GM19025 (cell line): ENCODE measurements around the gene VSIG1.

Source experiments
- ATAC-seq: cut with Tn5 transposase; IDR thresholded peaks from one replicate; pipeline ENCODE4 v1.9.1; 2021; ENCODE audit warnings: mild to moderate bottlenecking, low read depth, moderate library complexity; ENCODE audit not compliant: unreplicated experiment

Gene VSIG1

DNA sequence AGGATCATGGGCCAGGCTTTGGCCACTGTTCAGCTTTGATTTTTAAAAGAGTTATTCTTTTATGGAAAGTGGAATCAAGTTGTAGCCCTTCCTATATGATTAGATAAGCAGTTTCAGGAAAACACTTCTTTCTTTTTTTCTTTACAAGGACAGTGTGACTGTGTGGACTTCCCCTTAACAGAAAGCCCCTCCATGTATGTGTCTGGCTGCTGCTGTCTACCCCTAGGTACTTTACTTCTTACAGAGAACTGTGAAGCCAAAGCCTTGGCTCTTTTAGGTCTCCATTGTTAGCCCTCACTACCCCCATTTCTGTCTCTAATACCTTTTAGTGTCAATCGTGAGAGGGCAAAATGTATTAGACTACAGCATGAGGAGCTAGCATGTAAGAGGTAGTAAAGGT, 19.1 kb downstream of the VSIG1 start:
- ATAC-seq, result no peak

- ATAC-seq, result no peak
These were observed 19.7 kb downstream of the VSIG1 start for GRCh38 chrX:108064613-108065012.

DNA sequence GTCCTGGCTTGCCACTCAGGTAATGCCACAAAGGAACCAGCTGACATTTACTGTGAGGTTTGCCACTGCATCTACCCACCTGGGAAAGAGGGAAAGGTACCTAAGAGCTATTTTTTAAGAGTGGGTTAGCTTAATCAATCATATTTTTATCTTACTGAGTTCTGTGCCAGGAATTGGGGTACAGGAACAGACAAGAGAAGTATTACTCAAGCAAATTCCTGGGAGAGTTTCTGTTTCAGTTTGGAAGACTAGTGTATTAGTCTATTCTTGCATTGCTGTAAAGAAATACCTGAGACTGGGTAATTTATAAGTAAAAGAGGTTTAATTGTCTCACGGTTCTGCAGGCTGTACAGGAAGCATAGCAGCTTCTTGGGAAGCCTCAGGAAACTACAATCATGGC, 23.3 kb downstream of the VSIG1 start:
- no peak for ATAC-seq

- ATAC-seq, result no peak
These were observed 26.0 kb downstream of the VSIG1 start for GRCh38 chrX:108070891-108071290.

DNA sequence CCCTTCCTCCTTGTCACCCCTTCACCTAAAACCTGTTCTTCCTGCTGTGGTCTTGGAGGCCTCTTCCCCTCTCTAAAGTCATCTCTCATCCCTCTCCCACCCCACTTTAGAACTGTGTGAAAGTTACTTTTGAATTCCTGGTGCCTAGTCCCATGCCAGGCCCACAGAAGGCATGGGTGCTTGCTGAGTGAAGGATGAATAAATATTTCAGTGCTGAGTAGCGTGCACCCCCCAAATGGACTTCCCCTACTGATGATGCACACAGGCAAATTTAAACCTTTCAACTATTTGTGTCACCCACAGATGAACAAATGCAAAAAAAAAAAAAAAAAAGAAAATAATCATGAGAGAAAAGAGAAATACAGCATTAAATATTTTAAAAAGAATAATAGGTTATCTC, 26.7 kb downstream of the VSIG1 start:
- no peak for ATAC-seq

DNA sequence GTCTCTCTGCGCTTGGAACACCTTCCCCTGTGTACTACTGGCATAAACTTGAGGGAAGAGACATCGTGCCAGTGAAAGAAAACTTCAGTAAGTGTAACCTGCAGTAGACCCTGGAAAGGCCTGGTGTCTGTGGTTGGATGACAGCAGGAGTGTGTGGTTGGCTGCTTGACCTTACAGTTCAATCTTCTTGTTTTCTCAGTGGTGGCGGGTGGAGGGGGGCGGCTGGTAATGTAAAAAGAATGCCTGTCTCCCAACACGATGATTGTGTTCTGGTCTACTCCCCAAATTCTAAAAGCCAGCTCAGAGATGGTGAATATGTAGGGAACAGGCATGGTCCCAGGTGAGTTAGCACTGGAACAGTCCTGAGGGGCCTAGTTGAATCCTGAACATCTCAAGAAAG, 27.9 kb downstream of the VSIG1 start:
- no peak for ATAC-seq

DNA sequence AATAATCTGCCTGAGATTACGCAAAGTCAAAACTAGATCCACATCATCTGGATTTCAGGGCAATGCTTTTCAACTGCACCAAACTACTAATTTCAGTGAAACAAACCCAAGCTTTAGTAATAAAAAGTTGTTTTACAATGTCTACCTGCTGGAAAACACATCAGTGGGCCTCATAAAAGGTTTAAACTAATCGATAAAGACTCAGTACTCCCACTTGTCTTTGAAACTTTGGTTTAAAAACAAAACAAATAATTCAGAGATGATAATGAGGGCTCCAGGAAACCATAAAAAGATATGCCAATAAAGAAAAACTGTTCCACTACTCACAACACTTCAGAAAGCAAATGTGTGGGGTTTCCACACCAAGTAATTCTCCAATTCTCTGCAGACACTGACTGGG, 36.2 kb downstream of the VSIG1 start:
- ATAC-seq, result no peak

GRCh38 chrX:108087792-108088191, 42.9 kb downstream of the VSIG1 start:
- no peak for ATAC-seq

DNA sequence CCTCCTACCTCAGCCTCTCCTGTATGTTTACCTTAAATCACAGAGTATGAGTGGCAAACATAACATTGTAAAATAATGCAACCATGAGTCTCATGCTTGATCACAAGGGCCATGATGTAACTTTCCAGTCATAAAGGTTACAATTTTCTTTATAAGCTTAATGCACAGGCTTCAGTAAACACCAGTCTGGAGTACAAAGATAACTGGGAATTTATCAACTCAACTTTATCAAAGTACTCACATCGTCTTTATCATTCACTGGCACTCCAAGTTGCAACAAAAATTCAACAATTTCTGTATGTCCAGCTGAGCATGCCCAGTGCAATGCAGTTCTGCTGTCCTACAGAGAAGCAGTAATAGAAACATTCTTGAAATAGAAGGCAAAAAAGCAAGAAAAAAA, 43.6 kb downstream of the VSIG1 start:
- ATAC-seq, result no peak

- ATAC-seq, result no peak
These were observed 45.8 kb downstream of the VSIG1 start for GRCh38 chrX:108090491-108091263.

GRCh38 chrX:108091264-108091877, 46.5 kb downstream of the VSIG1 start, which contains the start of the genes ATG4A and PSMD10:
ATG4A (plus strand) TSS chrX:108091778; CDS start chrX:108091827, 49 bp downstream.
PSMD10 (minus strand) TSS chrX:108091542; CDS start chrX:108091520, 22 bp downstream.
- ATAC-seq, result peak; percentile 96

DNA sequence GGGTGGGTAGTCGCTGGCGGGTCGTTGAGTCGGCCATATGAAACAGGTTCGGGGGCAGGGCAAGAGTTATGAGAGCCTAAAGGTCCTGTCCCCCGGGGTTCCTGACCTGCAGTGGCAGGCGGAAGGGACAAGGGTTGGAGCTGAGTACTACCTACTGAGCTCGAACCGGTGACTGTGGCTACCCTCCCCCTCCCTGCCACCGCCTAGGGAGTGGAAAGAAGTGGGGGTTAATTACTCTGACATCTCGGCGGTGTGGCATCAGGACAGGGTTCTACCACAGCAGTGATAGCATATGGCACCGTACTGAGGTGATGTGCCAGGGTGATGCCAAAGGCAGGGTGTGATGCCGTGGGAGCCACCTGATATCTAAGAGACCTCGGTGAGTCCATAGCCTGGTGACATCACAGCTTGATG, 47.0 kb downstream of the VSIG1 start:
- peak; percentile 28 for ATAC-seq

GRCh38 chrX:108097380-108097779, 52.5 kb downstream of the VSIG1 start:
- ATAC-seq, result no peak

GRCh38 chrX:108105473-108105872, 60.6 kb downstream of the VSIG1 start:
- ATAC-seq, result no peak

DNA sequence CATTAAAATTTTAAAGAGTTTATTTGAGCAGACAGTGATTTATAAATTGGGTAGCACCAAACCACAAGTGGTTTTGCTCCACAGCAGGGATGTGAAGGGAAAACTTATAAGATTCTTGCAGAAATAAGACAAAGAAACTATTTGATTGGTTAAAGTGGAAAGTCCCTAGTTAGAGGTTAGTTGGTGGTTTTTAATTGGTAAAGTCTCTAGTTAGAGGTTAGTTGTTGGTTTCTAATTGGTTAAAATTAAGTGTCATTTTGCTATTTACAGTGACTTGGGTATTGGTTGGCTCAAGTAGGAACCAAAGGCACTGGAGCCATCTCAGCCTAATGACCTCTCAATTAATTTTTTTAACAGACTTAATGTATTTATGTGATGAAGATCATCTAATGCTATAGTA, 69.7 kb downstream of the VSIG1 start:
- ATAC-seq, result no peak

DNA sequence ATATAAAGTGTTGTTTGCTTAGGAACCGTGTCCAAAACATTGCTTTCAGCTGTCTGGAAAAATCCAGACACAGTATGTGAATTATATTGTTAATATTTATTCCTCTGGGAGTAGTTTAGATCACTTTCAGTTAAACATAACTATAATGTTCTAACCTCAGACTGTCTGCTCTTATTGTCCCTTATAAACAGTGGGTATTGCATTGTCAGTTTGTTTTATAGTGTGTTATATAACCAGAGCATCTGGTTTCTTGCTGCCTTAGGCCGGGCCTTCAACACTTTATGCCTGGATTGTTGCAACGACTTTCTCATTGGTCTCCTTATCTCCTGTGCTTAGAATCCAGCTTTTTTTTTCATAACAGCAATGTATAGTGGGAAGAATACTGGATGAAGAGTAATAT, 73.1 kb downstream of the VSIG1 start:
- ATAC-seq, result no peak

GRCh38 chrX:108121291-108121690, 76.4 kb downstream of the VSIG1 start:
- no peak for ATAC-seq

DNA sequence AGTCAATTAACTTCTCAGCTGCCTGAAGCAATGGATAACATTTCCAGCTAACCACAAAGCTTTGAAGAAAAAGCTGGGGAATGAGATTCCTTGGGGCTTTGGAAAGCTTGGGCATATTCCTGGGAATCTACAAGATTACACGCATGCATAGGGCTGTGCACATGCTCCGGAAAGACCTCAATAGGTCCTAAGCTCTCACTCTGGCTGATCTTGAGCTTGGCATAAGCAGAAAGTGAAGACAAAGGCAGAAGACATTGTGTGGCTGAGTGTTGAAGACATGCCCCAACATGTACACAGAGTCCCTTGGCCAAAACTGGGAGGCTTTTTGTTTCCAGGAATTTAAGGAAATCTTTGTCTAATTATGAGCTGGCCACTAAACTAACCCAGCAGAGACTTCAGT, 77.9 kb downstream of the VSIG1 start:
- ATAC-seq, result no peak

DNA sequence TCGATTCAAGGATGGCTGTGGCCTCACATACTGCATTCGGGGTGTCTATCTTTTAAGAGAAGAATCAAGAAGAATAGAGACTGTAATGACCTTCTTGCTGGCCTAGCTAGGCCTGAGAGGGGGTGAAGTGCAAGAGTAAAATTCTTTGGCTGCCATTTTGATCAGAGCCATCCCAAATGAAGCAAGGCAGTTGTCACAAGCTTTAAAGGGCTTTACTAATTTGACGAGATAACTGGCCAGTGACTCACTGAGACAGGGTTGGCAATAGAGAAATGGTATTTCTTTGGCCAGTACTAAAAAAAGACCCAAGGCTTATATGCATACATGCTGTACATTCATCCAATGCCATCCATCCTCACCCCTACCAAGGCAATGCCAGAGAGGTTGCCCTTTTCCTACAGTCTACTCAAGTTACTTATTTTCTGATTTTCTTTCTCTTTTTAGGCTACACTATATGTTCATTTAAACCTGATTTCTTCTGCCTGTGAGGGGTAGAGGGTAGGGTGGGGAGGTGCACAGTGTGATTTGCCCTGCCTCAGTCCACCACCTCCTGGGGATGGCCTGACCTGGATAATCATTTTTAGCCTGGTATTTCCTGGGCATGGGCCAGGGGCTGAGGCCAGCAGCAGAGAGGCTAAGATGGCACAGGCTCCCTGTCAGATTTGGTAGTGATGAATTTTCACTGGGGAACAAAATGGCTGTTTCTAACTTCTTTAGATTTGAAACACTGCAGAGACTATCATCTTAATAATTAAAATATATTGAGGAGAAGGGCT, 78.9 kb downstream of the VSIG1 start:
- ATAC-seq, result no peak

GRCh38 chrX:108126661-108127060, 81.8 kb downstream of the VSIG1 start:
- ATAC-seq, result no peak

DNA sequence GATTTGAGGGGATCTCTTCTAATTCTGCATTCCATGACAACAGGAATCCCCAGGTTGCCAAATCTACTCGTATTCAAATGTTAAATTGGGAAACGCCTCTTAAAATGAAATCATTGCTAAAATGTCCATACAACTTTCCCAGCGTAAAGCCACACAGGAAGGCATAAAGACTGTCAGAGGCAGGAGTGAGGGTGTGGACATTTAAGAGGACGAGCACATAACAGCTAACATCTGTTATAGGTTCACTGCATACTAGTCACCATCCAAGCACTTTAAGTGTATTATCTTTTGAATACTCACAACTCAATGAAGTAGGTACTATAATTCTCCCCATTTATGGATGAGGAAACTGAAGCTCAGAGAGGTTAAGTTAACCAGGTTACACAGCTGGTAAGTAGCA, 82.3 kb downstream of the VSIG1 start:
- no peak for ATAC-seq
